ENCODE measurements around the gene ECHDC3. TPM values are rescaled to one million over a fixed set of nuclear protein-coding genes. Genes with fewer than 3 reads are reported as not detected.
A peak's percentile ranks its signal among the peaks of the same experiment; 100 is the strongest.

The ECHDC3 gene
- polyA plus RNA-seq, 5 donors, result 10.8 to 15.2 (median 14.4) TPM

DNA sequence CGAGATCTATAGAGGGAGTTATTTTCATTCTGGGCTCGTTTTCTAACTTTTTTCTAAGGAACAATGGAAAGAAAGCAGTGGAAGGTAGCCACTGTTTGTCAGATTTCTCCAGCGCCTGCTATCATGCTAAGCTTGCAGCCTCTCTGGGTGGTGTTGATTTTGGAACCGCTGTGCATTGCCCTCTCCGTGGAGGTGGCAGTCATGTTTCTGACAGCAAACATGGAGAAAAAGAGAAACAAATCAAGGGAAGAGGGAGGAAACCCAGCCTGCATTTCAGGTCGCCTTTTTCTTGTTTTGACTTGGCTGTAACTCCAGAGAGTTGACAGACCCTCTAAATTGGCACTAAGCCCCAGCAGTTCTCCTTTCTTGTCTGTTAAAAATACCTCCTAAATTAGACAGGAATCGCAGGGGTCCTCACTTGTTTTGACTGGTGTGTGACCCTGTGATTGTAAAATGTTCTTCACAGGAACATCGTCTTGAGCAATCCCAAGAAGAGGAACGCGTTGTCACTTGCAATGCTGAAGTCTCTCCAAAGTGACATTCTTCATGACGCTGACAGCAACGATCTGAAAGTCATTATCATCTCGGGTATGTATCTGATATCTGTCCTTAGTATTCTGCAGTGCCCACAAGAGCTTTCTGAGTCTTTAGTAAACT, 4.8 kb downstream of the ECHDC3 start:
- DNase-seq, result no peak

- DNase-seq, result no peak
Observed at GRCh38 chr10:11748866-11749265, 6.7 kb downstream of the ECHDC3 start.

GRCh38 chr10:11750420-11750819, 8.2 kb downstream of the ECHDC3 start:
- DNase-seq, result no peak

DNA sequence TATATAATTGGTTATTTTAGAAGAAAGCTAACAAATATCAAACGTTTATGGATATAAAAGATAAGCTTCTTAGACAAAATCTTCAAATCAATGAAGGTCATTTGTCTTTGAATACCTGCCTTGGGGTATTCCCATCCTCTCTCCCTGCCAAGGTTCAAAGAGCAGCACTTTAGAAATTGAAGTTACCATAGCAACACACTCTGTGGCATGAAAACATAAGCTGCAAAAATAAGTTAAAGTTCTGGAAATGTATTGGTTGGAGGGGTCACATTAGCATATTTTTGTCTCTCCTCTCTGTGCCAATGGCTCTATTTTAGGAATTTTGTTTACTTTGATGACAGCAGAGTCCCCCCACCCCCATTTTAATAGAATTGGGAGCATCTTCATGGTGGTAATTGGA, 12.0 kb downstream of the ECHDC3 start:
- DNase-seq, result no peak

DNA sequence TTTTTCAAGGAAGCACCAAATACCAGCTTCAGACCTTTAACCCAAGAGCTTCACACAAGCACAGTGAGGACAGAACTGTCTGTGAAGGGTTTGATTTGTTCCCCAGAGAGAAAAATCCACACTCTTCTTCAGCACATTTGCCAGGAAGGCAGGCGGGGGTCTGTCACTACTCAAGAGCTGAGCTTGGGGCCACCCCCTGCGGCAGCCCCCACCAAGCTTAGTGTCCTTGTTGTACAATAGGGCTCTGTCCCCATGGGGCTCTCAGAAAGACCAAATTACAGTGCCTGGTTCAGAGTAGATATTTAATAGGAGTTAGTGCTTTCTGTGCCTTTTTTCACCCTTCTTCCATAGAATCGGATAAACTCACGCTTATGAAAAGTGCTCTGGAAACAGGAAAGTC, 12.4 kb downstream of the ECHDC3 start:
- no peak for DNase-seq

DNA sequence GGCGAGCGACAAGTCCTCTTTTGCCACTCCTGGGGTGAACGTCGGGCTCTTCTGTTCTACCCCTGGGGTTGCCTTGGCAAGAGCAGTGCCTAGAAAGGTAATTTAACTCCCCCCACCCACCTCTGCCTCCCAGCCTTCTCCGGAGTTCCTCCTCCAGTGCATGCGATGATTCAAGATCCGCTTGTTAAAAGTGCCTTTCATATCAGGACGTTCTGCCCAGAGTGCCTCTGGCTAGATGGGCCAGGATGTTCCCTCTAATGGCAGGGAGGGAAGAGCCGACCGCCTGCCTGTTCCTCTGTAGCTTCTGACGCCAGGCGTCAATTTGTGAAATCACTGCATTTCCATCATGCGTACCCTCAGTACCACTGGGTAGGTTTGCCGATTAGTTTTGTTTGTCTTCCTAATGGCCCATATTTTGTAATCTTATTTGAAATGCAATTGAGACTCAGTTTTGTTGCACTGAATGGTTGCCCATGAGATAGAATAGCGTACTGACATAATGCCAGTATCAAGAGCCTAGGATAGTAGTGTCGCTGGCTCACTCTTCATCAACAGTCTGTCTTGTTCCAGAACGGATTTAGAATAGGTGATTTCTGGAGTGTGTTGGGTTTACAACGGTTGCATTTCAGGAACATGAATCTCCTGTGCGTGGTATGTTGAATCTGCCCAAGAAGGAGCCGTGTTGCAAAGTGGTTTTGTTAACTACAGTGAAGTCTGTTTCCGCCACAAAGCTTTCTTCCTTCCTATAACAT, 13.5 kb downstream of the ECHDC3 start:
- DNase-seq, result no peak

DNA sequence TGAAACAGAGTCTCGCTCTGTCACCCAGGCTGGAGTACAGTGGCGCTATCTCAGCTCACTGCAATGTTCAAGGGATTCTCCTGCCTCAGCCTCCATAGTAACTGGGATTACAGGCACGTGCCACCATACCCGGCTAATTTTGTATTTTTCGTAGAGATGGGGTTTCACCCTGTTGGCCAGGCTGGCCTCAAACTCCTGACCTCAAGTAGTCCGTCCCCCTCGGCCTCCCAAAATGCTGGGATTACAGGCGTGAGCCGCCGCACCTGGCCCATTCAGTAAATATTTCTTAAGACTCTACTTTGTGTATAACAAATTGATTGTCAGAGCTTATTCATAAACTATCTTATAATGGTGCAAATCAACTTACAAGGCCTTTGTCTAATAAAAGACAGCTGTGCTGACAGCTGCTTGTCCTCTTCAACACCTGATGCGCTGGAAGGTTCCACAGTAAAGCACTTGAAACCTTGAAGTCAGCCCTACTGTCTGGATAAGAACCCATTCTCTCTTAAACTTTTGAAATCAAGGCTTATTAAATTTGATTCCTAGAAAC, 14.7 kb downstream of the ECHDC3 start:
- no peak for DNase-seq

DNA sequence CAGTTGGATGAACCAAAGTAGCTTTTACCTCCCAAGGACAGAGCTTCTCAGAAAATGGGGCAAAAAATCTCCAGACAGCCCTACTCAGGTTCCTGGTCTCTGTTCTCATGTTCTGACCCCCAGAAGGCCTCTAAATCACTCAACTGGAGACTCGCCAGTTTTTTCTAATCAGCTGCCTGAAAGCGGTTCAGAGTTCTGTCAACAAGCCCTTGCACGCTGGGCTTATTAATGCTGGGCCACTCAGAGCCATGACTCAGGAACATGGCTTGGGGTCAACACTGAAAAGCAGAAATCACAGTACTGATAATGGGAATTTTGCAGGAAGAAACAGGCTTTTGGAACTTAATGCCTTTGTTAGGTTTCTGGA, 15.3 kb downstream of the ECHDC3 start:
- peak; percentile 52 to 63 for DNase-seq

DNA sequence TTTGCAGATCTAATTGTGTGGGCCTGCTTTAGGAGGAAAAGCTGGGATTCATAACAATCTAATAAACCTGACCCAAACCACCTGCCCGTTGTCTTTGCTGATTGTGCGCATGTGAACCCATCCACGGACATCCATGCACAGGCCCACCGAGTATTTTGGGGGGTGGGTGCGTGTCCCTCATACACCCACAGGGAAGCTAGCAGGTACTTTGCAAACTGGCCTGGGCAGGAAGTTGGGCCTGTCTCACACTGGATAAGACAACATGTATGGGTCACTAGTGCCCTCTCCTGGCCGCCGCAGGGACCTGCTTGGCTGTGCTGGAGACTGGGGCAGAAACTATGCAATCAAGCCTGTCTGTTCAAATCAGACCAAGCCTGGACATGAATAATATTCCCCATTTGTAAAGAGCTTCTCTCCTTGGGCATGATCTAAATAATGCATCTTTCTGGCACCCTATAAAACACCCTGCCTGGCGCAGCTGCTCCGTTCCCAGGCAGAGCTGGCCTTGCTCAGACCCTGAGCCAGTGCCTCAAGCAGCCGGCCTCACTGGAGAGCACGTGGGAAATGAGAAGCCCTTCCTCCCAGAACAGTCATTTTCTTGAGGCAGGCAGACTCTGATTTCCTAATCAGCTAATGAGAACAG, 15.8 kb downstream of the ECHDC3 start:
- peak; percentile 65 to 76 for DNase-seq

- DNase-seq, result no peak
Observed at GRCh38 chr10:11758527-11759236, 16.5 kb downstream of the ECHDC3 start.

GRCh38 chr10:11759347-11759746, 17.2 kb downstream of the ECHDC3 start:
- no peak for DNase-seq

GRCh38 chr10:11760151-11760550, 18.0 kb downstream of the ECHDC3 start:
- DNase-seq, result no peak

GRCh38 chr10:11760861-11761260, 18.7 kb downstream of the ECHDC3 start:
- DNase-seq, result no peak

DNA sequence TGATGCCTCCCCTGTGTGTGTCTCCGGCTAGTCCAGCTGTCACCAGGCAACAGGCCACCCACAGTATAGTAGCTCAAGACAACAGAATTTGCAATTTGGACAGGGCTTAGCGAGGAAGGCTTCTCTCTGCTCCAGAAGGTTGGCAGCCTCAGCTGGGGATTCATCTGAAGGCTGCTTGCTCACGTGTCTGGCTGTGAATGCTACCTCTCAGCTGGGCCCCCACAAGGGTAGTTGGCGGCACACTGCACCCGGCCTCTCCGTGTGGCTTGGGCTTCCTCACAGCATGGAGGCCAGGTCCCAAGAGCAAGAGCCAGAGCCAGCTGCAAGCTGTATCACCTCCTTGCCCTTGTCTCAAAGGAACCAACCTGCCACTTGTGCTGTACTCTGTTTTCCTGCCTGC, 19.2 kb downstream of the ECHDC3 start:
- DNase-seq, result no peak

DNA sequence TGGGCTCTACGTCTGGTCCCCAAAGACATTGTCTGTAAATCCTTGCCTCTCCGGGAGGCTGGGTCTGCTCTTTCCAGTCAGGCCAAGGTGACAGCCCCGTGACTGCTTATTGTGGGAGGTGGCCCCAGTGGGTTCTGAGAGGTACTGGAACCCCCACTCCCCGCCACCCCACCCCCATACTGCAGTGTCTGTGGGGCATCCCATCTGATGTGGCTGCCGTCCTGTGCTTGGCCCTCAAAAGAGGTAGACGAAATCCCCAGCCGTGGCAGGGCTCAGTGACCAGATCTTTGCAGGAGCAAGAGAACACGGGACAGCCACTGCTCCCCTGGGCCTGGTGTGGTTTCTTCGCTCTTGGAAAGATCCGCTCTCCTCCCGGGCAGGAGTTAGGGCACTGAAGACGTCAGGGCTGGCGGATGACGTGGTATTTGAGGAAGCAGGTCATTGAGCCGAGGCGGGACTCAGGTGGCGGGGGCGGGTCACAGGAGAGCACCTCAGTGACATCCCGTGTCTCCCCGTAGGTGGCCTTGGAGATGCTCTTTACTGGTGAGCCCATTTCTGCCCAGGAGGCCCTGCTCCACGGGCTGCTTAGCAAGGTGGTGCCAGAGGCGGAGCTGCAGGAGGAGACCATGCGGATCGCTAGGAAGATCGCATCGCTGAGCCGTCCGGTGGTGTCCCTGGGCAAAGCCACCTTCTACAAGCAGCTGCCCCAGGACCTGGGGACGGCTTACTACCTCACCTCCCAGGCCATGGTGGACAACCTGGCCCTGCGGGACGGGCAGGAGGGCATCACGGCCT, 20.7 kb downstream of the ECHDC3 start:
- DNase-seq, result no peak

GRCh38 chr10:11763501-11763861, 21.3 kb downstream of the ECHDC3 start:
- DNase-seq, result no peak

DNA sequence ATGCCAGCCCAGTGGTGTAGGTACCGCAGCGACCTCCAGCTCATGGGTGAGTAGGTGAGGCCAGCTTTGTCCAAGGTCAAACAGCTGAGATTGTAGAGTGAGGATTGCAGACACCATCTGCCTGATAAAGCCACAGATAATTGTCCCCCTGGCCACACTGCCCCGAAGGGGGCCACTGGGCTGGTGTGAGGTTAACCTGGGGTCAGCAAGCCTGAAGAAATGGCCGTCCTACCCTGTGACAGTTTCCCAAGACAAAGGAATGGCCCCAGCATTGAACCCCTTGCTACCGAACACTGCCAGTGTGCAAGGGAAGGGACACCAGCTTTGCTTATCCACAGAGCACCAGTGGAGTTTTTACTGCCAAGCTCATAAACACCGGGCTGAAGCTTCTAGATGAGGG, 23.0 kb downstream of the ECHDC3 start:
- no peak for DNase-seq

DNA sequence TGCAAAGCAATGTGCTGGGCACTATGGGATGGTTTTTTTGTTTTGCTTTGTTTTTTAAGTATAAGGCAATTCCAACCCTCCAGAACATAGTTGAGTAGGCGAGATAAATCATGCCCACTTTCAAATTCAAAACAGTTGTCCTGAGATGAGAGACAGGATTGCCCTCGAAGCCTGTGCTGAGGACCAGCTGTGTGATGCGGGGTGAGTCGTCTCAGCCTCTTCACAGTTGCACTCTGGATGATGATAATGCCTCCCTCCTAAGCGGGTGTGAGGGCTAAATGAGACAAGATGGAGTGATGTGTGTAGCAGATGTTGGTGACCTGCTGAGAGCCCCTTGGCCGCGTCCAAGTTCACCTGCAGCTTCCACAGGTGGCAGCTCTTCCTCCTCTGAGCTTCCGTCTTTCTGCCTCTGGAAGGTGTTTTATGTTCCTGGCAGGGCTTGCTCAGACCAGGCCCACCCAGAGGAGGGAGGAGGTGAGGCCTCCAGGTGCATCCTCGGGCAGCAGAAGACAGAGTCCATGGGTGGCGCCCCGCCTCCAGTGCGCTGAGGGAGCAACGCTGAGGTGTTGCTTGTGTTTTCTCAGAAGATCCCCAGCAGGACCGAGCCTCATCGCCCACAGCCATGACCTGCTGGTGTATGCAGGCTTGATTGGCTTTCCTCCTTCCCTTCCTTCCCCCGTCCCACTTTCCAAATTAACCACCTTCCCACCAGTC, 30.6 kb downstream of the ECHDC3 start:
- no peak for DNase-seq

DNA sequence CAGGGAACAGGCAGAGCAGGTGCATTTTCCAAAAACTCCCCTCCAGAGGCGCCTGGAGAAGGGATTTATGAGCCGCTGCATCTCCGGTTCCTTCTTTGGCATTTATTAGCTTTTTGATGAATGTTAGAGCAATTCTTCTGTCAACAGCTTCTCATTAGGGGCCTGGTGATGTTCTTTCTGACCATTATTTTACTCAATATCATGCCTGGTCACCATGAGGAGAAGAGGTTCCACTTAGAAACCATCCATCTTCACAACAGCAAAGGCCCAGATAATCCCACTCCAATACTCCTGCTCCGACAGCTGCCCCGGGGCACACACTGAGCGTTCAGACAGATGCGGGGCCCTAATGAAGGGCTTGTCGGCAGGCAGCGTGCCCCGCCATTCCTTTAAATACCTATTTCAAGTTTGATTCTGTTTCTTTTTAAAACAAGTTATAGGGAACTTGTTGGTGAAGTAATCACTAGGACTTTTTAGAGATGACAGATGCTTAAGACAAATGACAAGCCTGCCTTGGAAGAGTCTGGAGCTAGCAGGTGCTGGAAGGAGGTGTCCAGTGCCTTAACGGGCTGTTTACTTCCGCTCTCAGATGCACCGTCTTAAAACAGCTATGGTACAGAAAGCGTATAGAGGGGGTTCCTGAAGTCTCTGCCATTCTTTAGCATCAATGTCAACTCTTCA, 31.7 kb downstream of the ECHDC3 start:
- no peak for DNase-seq

DNA sequence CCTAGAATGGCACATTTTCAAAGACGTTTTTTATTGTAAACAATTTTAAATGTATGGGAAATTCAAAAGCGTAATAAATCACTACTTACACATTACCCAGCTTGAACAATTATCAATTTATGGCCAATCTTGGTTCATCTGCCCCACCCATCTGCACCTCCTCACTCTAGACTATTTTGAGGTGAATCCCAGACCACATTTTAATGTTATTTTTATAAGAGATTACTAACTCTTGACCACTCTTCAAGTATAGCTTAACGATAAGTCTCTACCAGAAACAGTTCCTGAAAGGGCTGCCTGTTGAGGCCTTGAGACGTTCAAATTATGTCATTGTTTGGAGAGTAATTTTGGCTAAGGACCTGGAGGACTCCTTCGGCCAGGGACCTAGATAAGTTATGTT, 33.2 kb downstream of the ECHDC3 start:
- no peak for DNase-seq

All from right lung (tissue), 5 donors.